Measurements from ENCODE around the gene IQSEC3. TPM values are rescaled to one million over a fixed set of nuclear protein-coding genes. Genes with fewer than 3 reads are reported as not detected.

Gene IQSEC3
- total RNA-seq, 2 experiments from 2014 or later, result not detected

- no peak overlapping the region for H2AFZ ChIP-seq (ENCODE audit: low read length)
- no peak overlapping the region for H3K4me2 ChIP-seq (ENCODE audit: low read length)
- TF ChIP-seq EZH2phosphoT487 (IDR thresholded peaks at IDR 0.05; ENCODE audit: borderline replicate concordance, low read depth, low read length), result no peak
- TF ChIP-seq CTCF (conservative IDR thresholded peaks at IDR 0.05; ENCODE audit: low read length), result no peak
- H3K27ac ChIP-seq (ENCODE audit: low read depth, low read length, poor library complexity, severe bottlenecking), result no peak overlapping the region
- H3K36me3 ChIP-seq (ENCODE audit: insufficient read depth, low read length), result no peaks in the 10 kb centered on the region
- no peaks in the 10 kb centered on the region for H4K20me1 ChIP-seq (ENCODE audit: insufficient read depth, low read length)
- POLR2A ChIA-PET, result no interaction called here
- no peaks in the 10 kb centered on the region for H3K9me3 ChIP-seq (ENCODE audit: low read length)
- no peaks in the 10 kb centered on the region for H3K79me2 ChIP-seq (ENCODE audit: insufficient read depth, low read depth, low read length)
- CTCF ChIA-PET (ENCODE audit: unreplicated experiment), result no interaction called here
- no peak overlapping the region for H3K4me3 ChIP-seq (ENCODE audit: low read depth, low read length, poor library complexity, severe bottlenecking)
- DNase-seq (ENCODE audit: low spot score), result no peak
- no TSS peak for BruUV-seq (replicated peaks)
- no peaks in the 10 kb centered on the region for H3K9me2 ChIP-seq (ENCODE audit: insufficient read depth, low read length)
- intact Hi-C loops (cut with micrococcal nuclease; ENCODE audit: unreplicated experiment), result no loop called here
- H3K4me1 ChIP-seq (ENCODE audit: insufficient read depth, low read length, poor library complexity, severe bottlenecking), result peaks cover 8% of the 10 kb centered on the region
Observed at GRCh38 chr12:155646-156045, 89.1 kb downstream of the IQSEC3 start.

- CTCF ChIA-PET (ENCODE audit: unreplicated experiment), result interaction anchor here (0.6 kb wide), 1 partner anchor 99 kb away, joined by 3 read pairs; no protein-coding TSS in a partner anchor
- Histone ChIP-seq H3K79me2 (ENCODE audit: insufficient read depth, low read depth, low read length) (no peaks in the 10 kb centered on the region), H2AFZ (ENCODE audit: low read length) (no peak overlapping the region), H3K36me3 (ENCODE audit: insufficient read depth, low read length) (no peaks in the 10 kb centered on the region), H3K9me2 (ENCODE audit: insufficient read depth, low read length) (no peaks in the 10 kb centered on the region), H4K20me1 (ENCODE audit: insufficient read depth, low read length) (no peaks in the 10 kb centered on the region), H3K9me3 (ENCODE audit: low read length) (no peaks in the 10 kb centered on the region), H3K4me3 (ENCODE audit: low read depth, low read length, poor library complexity, severe bottlenecking) (no peak overlapping the region), H3K4me2 (ENCODE audit: low read length) (no peak overlapping the region), H3K27ac (ENCODE audit: low read depth, low read length, poor library complexity, severe bottlenecking) (no peak overlapping the region), H3K4me1 (ENCODE audit: insufficient read depth, low read length, poor library complexity, severe bottlenecking) (peaks cover 8% of the 10 kb centered on the region)
- POLR2A ChIA-PET, result no interaction called here
- TF ChIP-seq CTCF (conservative IDR thresholded peaks at IDR 0.05; ENCODE audit: low read length), result no peak
- TF ChIP-seq EZH2phosphoT487 (IDR thresholded peaks at IDR 0.05; ENCODE audit: borderline replicate concordance, low read depth, low read length), result no peak
- intact Hi-C loops (cut with micrococcal nuclease; ENCODE audit: unreplicated experiment), result no loop called here
- DNase-seq (ENCODE audit: low spot score), result no peak
- BruUV-seq (replicated peaks), result no TSS peak
Observed at GRCh38 chr12:156945-157344, 90.4 kb downstream of the IQSEC3 start.

GRCh38 chr12:157644-158043 is 91.1 kb downstream of the IQSEC3 start:
- Histone ChIP-seq H3K79me2 (ENCODE audit: insufficient read depth, low read depth, low read length) (no peaks in the 10 kb centered on the region), H3K36me3 (ENCODE audit: insufficient read depth, low read length) (no peaks in the 10 kb centered on the region), H4K20me1 (ENCODE audit: insufficient read depth, low read length) (no peaks in the 10 kb centered on the region), H2AFZ (ENCODE audit: low read length) (no peak overlapping the region), H3K9me2 (ENCODE audit: insufficient read depth, low read length) (no peaks in the 10 kb centered on the region), H3K4me3 (ENCODE audit: low read depth, low read length, poor library complexity, severe bottlenecking) (no peak overlapping the region), H3K27ac (ENCODE audit: low read depth, low read length, poor library complexity, severe bottlenecking) (no peak overlapping the region), H3K4me2 (ENCODE audit: low read length) (no peak overlapping the region), H3K9me3 (ENCODE audit: low read length) (no peaks in the 10 kb centered on the region), H3K4me1 (ENCODE audit: insufficient read depth, low read length, poor library complexity, severe bottlenecking) (peaks cover 8% of the 10 kb centered on the region)
- TF ChIP-seq EZH2phosphoT487 (IDR thresholded peaks at IDR 0.05; ENCODE audit: borderline replicate concordance, low read depth, low read length) (no peak), CTCF (conservative IDR thresholded peaks at IDR 0.05; ENCODE audit: low read length) (no peak)
- POLR2A ChIA-PET, result interaction anchor here (0.7 kb wide), 1 partner anchor 13 kb away, joined by 3 read pairs; no protein-coding TSS in a partner anchor
- CTCF ChIA-PET (ENCODE audit: unreplicated experiment), result interaction anchor here (0.6 kb wide), 1 partner anchor 100 kb away, joined by 3 read pairs; no protein-coding TSS in a partner anchor
- no peak for DNase-seq (ENCODE audit: low spot score)
- no TSS peak for BruUV-seq (replicated peaks)
- intact Hi-C loops (cut with micrococcal nuclease; ENCODE audit: unreplicated experiment), result no loop called here

All from OCI-LY7 (cell line).